Body of pancreas (tissue), 4 donors: ENCODE data around the gene CPM.

ENCODE experiments used
- POLR2A ChIP-seq, 3 donors: fragments of 450-650 bp; IDR thresholded peaks; one replicate each; pipeline ENCODE4 v1.6.1; 2016; ENCODE audit warnings: antibody characterized with exemption in 3 of 3, mild to moderate bottlenecking in 2 of 3
- TF ChIP-seq, protein P1 (sequence below), 7 experiments: fragments of 450-650 bp in 4 of 7; fragments of 200-600 bp in 3 of 7; sonication (generic) in 3 of 7; IDR thresholded peaks; one replicate each; pipeline ENCODE4 v1.5.1; 2016 to 2019; ENCODE audit warnings: antibody characterized with exemption in 7 of 7

GRCh38 chr12:68888243-68888642 lies 44.7 kb downstream of the CPM start:
- TF ChIP-seq, protein P1, sequence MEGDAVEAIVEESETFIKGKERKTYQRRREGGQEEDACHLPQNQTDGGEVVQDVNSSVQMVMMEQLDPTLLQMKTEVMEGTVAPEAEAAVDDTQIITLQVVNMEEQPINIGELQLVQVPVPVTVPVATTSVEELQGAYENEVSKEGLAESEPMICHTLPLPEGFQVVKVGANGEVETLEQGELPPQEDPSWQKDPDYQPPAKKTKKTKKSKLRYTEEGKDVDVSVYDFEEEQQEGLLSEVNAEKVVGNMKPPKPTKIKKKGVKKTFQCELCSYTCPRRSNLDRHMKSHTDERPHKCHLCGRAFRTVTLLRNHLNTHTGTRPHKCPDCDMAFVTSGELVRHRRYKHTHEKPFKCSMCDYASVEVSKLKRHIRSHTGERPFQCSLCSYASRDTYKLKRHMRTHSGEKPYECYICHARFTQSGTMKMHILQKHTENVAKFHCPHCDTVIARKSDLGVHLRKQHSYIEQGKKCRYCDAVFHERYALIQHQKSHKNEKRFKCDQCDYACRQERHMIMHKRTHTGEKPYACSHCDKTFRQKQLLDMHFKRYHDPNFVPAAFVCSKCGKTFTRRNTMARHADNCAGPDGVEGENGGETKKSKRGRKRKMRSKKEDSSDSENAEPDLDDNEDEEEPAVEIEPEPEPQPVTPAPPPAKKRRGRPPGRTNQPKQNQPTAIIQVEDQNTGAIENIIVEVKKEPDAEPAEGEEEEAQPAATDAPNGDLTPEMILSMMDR (IDR thresholded peaks at IDR 0.05) = no peak
- no peak for TF ChIP-seq POLR2A (IDR thresholded peaks at IDR 0.05)
